Dendritic cell treated with granulocyte-macrophage colony-stimulating factor and Interleukin-4, amounts not matched to agents 40 ng/mL and 50 ng/mL, for 4 days (primary cell): ENCODE measurements around the gene FAM120A.

ENCODE experiments used
- H3K27ac Mint-ChIP-seq: one replicate; pipeline ENCODE4 v1.8.0; 2022; ENCODE audit warnings: mild to moderate bottlenecking, mixed read lengths
- H3K27me3 Mint-ChIP-seq: one replicate; pipeline ENCODE4 v1.8.0; 2022; ENCODE audit warnings: mild to moderate bottlenecking, mixed read lengths
- H3K36me3 Mint-ChIP-seq: one replicate; pipeline ENCODE4 v1.8.0; 2022; ENCODE audit warnings: low read depth, mixed read lengths
- H3K4me1 Mint-ChIP-seq: one replicate; pipeline ENCODE4 v1.8.0; 2022; ENCODE audit warnings: low read depth, mixed read lengths
- H3K4me3 Mint-ChIP-seq: one replicate; pipeline ENCODE4 v1.8.0; 2022; ENCODE audit warnings: mild to moderate bottlenecking, moderate library complexity, mixed read lengths
- H3K9me3 Mint-ChIP-seq: one replicate; pipeline ENCODE4 v1.8.0; 2022; ENCODE audit warnings: mixed read lengths
- intact Hi-C: fragments of 100-400 bp; cut with micrococcal nuclease; formaldehyde crosslinking; loops from one replicate; pipeline ENCODE4 v1.15.0; 2022

Gene FAM120A

DNA sequence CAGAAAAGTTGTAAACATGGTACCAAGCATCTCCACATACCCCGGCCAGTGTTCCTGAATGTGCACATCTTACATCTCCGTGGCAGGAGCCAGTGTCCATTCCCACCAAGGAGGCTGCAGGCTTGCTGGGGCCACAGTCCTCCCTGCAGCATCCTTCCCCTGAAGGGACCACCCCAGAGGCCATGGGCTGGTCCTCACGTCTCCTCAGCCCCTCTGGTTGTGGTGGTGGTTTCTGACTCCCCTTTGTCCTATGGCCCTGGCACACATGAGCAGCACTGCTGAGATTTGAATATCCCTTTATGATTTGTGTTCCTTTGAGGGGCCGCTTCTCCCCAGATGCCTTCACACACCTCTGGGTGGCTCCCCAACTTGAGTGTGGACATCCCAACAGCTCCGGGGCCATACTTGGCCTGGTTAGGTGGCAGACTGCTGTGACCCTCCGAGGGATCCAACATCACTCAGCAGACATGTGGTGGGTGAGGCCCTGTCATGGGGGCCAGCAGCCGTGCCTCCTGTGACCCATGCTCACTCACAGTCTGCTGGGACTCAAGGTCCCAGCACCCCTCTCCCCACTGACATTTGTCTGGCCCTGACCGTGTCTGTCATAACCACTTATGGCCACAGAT is 139.2 kb downstream of the FAM120A start:
- Mint-ChIP-seq H3K36me3 (peaks cover 10% of the 10 kb centered on the region), H3K9me3 (no peaks in the 10 kb centered on the region), H3K27me3 (no peaks in the 10 kb centered on the region), H3K4me3 (no peak overlapping the region), H3K4me1 (peaks cover 55% of the 10 kb centered on the region), H3K27ac (no peak overlapping the region)
- intact Hi-C loops, result no loop called here

DNA sequence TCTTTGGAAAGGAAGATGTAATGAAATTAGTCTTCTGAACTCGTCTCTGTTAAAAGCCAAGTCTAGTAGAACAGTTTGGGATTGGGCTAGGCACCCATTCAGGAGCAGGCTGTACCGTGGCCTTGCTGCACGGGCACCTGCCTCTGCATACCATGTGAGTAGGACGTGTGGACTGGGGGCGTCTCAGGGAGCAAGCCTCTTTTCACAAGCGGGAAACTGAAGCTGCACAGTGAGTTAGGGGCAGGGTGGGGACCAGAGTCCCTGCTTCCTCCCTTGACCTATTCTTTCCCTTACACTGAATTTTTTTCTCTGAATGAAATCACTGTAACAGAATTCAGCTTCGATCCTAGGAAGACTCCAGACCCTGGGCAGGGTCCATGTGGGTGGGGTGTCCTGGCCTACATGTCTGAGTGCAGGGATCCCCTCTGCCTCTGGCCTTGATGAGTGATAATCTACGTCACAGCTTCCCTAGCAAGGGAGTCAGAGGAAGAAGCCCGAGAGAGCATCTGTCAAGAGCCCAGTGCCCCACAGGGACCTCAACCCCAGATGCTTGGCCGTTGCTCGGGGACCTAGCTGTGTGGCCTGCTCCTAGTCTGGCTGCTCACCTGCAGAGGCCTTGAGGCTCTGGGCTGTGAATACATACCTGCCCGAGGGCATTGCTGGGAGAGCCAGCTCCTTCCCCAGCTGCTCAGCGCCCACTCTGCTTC is 140.0 kb downstream of the FAM120A start:
- intact Hi-C loops, result no loop called here
- Mint-ChIP-seq H3K4me3 (no peak overlapping the region), H3K4me1 (peaks cover 55% of the 10 kb centered on the region), H3K36me3 (peaks cover 14% of the 10 kb centered on the region), H3K27me3 (no peaks in the 10 kb centered on the region), H3K27ac (no peak overlapping the region), H3K9me3 (no peaks in the 10 kb centered on the region)

DNA sequence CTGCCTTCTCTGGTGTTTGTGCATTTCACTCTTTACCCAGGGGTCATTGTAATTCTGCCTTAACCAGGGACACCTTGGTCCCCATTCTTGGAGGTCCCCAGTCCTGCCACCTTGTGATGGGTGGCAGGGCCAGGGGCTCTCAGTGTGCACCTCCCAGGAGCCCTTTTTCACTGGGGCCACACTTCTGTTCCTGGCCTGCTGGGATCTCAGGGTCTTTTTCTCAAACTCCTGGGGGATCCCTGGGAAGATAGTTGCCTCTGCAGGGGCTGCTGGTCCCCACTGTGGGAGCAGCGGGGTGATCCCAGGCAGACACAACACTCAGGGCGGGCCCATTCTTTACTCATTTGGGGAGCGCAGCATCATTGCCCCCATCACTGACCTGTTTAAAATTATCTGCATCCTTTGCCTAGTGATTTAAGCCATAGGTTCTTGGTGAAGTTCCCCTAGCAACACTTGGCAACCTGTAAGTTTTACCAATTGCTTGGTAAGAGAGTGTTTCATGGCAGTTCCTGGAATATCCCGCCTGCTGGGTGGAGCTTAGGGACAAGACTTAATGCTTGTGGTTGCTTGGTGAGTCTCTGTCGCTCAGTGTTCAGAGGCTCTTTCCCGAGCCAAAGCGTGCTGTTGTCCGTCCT is 140.6 kb downstream of the FAM120A start:
- intact Hi-C loops, result no loop called here
- no peaks in the 10 kb centered on the region for H3K9me3 Mint-ChIP-seq
- H3K27me3 Mint-ChIP-seq, result no peaks in the 10 kb centered on the region
- no peak overlapping the region for H3K4me3 Mint-ChIP-seq
- peaks cover 49% of the 10 kb centered on the region for H3K4me1 Mint-ChIP-seq
- no peak overlapping the region for H3K27ac Mint-ChIP-seq
- H3K36me3 Mint-ChIP-seq, result peaks cover 14% of the 10 kb centered on the region

DNA sequence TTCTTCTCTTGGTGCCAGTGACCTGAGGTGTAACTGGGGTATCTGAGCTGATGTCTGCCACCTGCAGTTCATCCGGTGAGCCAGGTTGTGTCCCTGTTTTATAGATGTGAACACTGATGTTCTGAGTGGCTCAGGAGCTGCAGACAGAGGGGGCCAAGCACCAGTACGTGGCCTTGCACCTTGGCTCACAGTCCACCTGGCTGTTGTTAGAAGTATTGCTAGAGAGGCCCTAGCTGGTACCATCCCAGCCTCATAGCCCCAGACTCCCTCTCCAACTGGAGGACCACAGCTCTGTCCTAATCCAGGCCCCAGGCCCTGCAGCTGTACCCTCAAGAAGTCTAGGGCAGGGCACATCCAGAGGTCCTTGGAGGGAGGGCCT is 141.1 kb downstream of the FAM120A start:
- no peak overlapping the region for H3K27ac Mint-ChIP-seq

DNA sequence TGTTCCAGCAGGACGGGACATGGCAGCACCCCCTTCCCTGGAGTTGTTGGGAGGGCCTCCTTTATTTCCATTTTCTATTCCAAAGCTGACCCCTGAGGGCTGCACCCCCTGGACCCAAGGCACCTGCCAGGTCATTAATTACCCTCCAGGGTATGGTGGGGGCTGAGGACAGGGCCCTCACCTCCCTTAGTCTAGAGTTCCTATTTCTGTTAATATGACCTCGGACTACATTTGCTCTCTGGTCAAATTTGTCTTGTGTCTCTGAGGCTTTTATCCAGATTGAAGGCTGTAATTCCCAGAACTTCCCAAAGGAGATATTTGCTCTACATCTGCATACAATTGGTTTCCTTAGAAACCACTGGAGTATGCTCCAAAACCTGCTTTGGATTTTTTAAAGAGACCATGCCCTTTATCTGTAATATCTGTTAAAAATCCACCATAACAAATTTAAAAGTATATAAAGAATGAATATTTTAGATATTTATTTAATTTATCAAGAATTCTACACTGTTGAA is 141.7 kb downstream of the FAM120A start:
- Mint-ChIP-seq H3K4me1 (peaks cover 51% of the 10 kb centered on the region), H3K4me3 (no peak overlapping the region), H3K27me3 (no peaks in the 10 kb centered on the region), H3K27ac (no peak overlapping the region), H3K9me3 (no peaks in the 10 kb centered on the region), H3K36me3 (peaks cover 14% of the 10 kb centered on the region)
- intact Hi-C loops, result no loop called here

More for the DNA sequence above, 141.1 kb downstream of the FAM120A start:
- intact Hi-C loops, result no loop called here
- H3K9me3 Mint-ChIP-seq, result no peaks in the 10 kb centered on the region
- H3K27me3 Mint-ChIP-seq, result no peaks in the 10 kb centered on the region
- H3K4me1 Mint-ChIP-seq, result peaks cover 50% of the 10 kb centered on the region
- H3K4me3 Mint-ChIP-seq, result no peak overlapping the region
- peaks cover 14% of the 10 kb centered on the region for H3K36me3 Mint-ChIP-seq

DNA sequence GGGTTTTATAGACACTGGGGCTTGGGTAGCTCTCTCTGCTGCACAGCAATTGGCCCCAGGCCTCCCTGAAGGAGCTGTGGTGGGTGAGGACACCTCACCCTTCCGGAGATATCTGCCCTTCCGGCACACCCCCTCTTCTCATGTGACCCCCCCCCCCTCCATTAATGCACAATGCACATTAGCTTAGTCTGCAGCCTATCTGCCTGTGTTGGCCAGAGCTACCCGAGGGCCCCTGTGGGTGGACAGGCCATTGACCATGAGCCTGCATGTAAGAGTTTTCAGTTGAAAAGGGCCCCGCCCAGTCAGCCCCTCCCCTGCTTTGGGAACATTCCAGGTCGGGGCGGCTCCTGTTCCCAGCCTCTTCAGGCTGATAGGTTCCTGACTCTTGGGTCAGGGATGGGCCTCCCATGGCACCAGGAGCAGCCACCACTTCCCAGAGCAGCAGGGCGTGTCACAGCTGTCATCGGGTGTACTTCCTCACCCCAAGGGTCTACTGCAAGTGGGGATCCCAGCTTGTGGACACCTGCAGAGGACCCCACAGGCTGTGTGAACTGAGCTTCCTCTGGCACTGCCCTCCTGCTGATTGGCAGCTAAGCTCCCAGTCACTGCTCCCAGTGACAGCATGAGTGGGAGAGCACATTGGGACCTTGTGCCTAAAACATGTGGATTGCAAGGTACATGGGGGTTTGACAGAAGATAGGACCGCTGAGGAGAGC is 142.7 kb downstream of the FAM120A start:
- intact Hi-C loops, result no loop called here
- H3K9me3 Mint-ChIP-seq, result no peaks in the 10 kb centered on the region
- no peak overlapping the region for H3K27ac Mint-ChIP-seq
- peaks cover 53% of the 10 kb centered on the region for H3K4me1 Mint-ChIP-seq
- no peaks in the 10 kb centered on the region for H3K27me3 Mint-ChIP-seq
- peaks cover 14% of the 10 kb centered on the region for H3K36me3 Mint-ChIP-seq
- H3K4me3 Mint-ChIP-seq, result no peak overlapping the region

DNA sequence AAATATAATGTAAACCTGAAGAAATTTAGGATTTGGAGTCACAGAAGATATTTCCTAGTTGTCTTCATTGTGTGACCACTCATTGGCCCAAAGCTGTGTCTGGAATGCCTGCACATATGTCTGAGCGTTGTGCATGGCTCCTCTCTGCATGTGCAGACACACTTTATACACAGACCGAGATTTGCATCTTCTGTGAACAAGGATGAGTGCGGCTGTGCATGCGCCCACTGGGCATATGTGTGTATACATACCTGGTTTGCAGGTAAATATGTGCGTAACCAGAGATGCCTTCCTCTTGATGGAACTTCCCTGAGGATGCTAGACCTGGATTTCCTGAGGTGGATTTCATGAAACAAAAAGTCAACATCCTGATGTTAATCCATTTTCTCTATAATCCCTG is 144.0 kb downstream of the FAM120A start:
- Mint-ChIP-seq H3K27me3 (no peaks in the 10 kb centered on the region), H3K27ac (no peak overlapping the region), H3K4me3 (no peak overlapping the region), H3K36me3 (peaks cover 12% of the 10 kb centered on the region), H3K9me3 (no peaks in the 10 kb centered on the region), H3K4me1 (peaks cover 60% of the 10 kb centered on the region)
- intact Hi-C loops, result no loop called here

DNA sequence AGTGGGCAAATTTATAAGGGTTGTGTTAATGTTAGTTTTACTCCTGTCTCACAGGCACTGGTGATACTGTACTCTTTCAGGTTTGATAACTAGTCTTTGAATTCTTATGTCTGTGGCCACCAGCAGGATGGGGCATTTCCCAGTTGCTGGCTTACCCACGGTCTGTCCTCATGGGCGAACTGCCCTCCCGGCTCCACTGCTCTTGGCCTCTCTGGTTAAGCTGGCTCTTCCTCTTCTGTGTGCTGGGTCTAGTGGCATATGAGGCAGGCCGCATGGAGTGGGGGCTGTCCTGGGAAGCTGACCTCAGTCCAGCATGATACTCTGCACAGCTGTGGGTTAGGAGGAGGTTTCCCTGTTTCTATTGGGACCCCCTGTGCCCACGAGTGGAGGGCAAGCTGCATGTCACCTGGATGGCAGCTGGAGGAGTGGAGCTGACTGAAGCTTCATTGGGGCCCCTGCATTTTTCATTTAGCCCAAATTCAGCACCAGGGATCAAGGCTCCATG is 144.4 kb downstream of the FAM120A start:
- Mint-ChIP-seq H3K4me3 (no peak overlapping the region), H3K9me3 (no peaks in the 10 kb centered on the region), H3K36me3 (peaks cover 7% of the 10 kb centered on the region), H3K27ac (no peak overlapping the region), H3K4me1 (peaks cover 64% of the 10 kb centered on the region), H3K27me3 (no peaks in the 10 kb centered on the region)
- intact Hi-C loops, result no loop called here

DNA sequence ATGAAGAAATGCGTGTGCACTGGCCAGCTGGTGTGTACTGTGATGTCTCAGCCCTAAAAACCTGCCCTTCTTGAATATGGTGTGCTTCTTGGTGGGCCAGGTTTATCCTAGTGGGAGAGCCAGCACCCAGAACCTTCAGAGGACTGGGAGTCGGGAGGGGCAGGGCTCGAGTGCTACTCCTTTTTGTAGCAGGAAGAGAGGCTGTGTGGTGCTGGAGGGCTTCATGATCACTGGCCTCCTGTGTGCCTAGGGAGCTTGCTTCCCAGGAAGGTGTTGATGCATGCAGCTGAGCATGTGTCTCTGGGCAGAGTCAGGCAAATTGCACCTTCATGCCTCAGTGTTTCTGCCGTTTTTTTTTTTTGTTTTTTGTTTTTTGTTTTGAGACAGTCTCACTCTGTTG is 144.9 kb downstream of the FAM120A start:
- no peak overlapping the region for H3K27ac Mint-ChIP-seq
- H3K4me1 Mint-ChIP-seq, result peaks cover 69% of the 10 kb centered on the region
- peaks cover 6% of the 10 kb centered on the region for H3K36me3 Mint-ChIP-seq
- no peaks in the 10 kb centered on the region for H3K9me3 Mint-ChIP-seq
- H3K27me3 Mint-ChIP-seq, result no peaks in the 10 kb centered on the region
- no peak overlapping the region for H3K4me3 Mint-ChIP-seq
- intact Hi-C loops, result no loop called here

DNA sequence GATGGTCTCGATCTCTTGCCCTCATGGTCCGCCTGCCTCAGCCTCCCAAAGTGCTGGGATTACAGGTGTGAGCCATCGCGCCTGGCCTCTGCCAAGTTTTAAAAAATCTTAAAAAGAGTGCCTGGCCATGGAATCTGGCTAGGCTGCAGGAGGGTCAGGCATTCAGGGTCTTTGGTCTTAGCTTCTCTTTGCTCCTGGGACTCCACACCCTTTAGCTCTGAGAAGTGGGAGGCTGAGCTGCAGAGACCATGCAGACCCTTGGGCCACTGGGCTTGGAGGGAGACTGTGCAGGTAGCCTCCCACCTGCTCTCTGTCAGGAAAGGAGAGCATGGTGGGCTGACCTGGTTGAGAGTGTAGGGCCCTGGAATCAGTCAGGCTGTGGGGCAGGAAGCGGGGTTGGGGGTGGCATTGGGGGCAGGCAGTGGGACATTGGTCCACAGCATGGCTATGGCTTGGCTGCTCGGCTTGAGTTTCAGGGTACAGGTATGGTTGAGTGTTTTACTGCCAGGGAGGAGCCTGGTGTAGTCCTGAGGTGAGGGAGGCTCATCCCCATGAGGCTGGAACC is 145.7 kb downstream of the FAM120A start:
- H3K27me3 Mint-ChIP-seq, result no peaks in the 10 kb centered on the region
- H3K9me3 Mint-ChIP-seq, result no peaks in the 10 kb centered on the region
- peaks cover 69% of the 10 kb centered on the region for H3K4me1 Mint-ChIP-seq
- H3K27ac Mint-ChIP-seq, result no peak overlapping the region
- peaks cover 6% of the 10 kb centered on the region for H3K36me3 Mint-ChIP-seq
- H3K4me3 Mint-ChIP-seq, result no peak overlapping the region
- intact Hi-C loops, result no loop called here

DNA sequence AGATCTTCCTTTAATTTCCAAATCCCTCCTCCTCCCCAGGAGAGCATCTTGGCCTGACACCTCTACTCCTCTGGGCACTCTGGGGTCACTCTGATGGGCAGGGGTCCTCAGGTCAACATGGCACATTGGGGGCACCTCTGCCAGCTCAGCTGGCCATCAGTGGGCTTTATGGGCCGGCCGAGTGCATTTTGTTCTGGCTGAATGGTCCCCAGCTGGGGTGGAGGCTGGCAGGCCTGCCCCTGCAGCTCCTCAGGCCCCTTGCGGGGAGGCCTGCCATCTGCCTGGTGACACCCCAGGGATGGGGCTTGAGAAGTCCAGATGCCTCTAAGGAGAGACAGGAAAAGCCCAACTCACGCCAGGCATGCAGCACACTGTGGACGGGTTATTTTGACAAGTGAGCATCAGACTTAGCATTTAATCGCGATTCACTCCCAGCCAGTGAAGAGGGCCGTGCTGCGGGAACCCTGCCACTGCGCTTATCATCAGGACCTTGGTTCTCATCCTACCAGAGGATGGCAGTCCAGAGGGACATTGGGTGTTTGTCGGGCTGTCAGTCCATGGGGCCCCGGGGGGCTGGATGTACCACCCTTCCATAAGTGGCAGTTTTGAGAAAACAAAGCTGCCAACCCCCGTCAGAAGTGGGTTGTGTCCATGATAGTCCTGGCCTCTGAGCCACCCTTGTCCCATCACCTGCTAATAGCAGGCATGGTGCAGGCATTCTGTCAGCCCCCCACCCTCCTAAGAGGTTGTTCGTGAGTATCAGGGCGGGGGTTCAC is 146.6 kb downstream of the FAM120A start:
- peaks cover 64% of the 10 kb centered on the region for H3K4me1 Mint-ChIP-seq

DNA sequence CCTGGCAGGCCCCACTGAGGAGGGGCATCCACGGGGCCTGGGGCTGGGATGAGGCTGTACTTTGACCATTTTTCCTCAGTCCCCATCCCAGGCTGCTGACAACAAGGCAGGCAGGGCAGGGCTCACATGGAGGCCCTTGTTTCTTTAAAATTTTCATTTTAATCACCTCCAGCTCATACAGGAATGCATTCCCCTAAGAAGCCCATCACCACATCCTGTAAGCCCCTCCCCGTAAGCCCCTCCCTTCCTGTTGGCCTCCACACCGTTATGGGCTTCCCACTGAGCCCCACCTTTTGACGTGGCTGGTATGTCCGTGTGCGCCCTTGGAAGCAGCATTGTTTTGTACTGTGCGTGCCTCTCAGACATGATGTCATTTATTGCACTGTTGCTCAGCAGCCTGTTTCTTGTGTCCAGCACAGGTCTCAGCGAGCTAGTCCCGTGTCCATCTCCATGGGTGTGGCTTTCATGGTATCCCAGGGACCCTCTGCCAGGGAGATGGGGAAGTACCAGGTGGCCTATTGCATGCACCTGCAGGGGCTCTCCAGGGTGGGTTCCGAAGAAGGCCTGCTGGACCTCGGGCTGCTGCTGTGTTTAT is 147.3 kb downstream of the FAM120A start:
- Mint-ChIP-seq H3K36me3 (peaks cover 6% of the 10 kb centered on the region), H3K4me1 (peaks cover 62% of the 10 kb centered on the region), H3K27ac (no peak overlapping the region), H3K4me3 (no peak overlapping the region), H3K9me3 (no peaks in the 10 kb centered on the region), H3K27me3 (no peaks in the 10 kb centered on the region)
- intact Hi-C loops, result no loop called here

More for the DNA sequence above, 146.6 kb downstream of the FAM120A start:
- no peak overlapping the region for H3K27ac Mint-ChIP-seq
- H3K36me3 Mint-ChIP-seq, result peaks cover 6% of the 10 kb centered on the region
- no peak overlapping the region for H3K4me3 Mint-ChIP-seq
- intact Hi-C loops, result no loop called here
- H3K9me3 Mint-ChIP-seq, result no peaks in the 10 kb centered on the region
- no peaks in the 10 kb centered on the region for H3K27me3 Mint-ChIP-seq
